CD4-positive, alpha-beta memory T cell (primary cell): ENCODE data around the gene P2RY1. TPM values are rescaled to one million over a fixed set of nuclear protein-coding genes. Genes with fewer than 3 reads are reported as not detected.
"Not testable (repeated sequence)": the region's sequence is repeated elsewhere in the genome, so short reads cannot be mapped to it uniquely, and the experiment has no call there.

Experiments
- CTCF ChIA-PET: fragments of 350-600 bp; sonication (Branson Sonifier 250); formaldehyde crosslinking; loops from one replicate; lab custom pipeline; 2021; ENCODE audit warnings: inconsistent platforms; ENCODE audit not compliant: partially characterized antibody; lab: Charles Lee
- POLR2A ChIA-PET: fragments of 350-600 bp; sonication (Branson Sonifier 250); formaldehyde crosslinking; loops from one replicate; lab custom pipeline; 2021; ENCODE audit not compliant: partially characterized antibody; lab: Charles Lee
- DNase-seq, 5 donors: peaks; one replicate each; pipeline versions ENCODE4 v3.0.0 to v3.0.0-alpha.2; 2020 to 2022; ENCODE audit warnings: mixed read lengths in 1 of 5
- H3K27ac ChIP-seq: one replicate; pipeline ENCODE4 v1.7.0; 2013; ENCODE audit warnings: low read depth, low read length
- H3K27me3 ChIP-seq: 2 replicates; pipeline ENCODE4 v1.7.0; 2013; ENCODE audit warnings: mild to moderate bottlenecking, low read length, moderate library complexity; ENCODE audit not compliant: insufficient read depth
- H3K36me3 ChIP-seq: 2 replicates; pipeline ENCODE4 v1.7.0; 2013; ENCODE audit warnings: mild to moderate bottlenecking, low read length, moderate library complexity; ENCODE audit not compliant: insufficient read depth
- H3K4me1 ChIP-seq: 2 replicates; pipeline ENCODE4 v1.7.0; 2013; ENCODE audit warnings: mild to moderate bottlenecking, low read length, moderate library complexity; ENCODE audit not compliant: insufficient read depth
- H3K4me3 ChIP-seq, 2 donors: one replicate each; pipeline ENCODE4 v1.7.0; 2013; ENCODE audit warnings: low read length in 2 of 2, mild to moderate bottlenecking in 1 of 2
- H3K9me3 ChIP-seq, 2 donors: one replicate each; pipeline ENCODE4 v1.7.0; 2013; ENCODE audit warnings: low read length in 2 of 2, control low read depth in 1 of 2; ENCODE audit not compliant: control insufficient read depth in 1 of 2
- H3K27ac Mint-ChIP-seq, 7 donors: one replicate each; pipeline ENCODE4 v1.8.0; 2020 to 2021; ENCODE audit warnings: mixed read lengths in 7 of 7, mild to moderate bottlenecking in 6 of 7, inconsistent platforms in 3 of 7, moderate library complexity in 3 of 7
- H3K27me3 Mint-ChIP-seq, 2 donors: one replicate each; pipeline ENCODE4 v1.8.0; 2020 to 2021; ENCODE audit warnings: mixed read lengths in 2 of 2
- H3K36me3 Mint-ChIP-seq, 2 donors: one replicate each; pipeline ENCODE4 v1.8.0; 2020 to 2021; ENCODE audit warnings: mixed read lengths in 2 of 2, inconsistent platforms in 1 of 2, mild to moderate bottlenecking in 1 of 2
- H3K4me1 Mint-ChIP-seq, 4 donors: one replicate each; pipeline ENCODE4 v1.8.0; 2020 to 2021; ENCODE audit warnings: mixed read lengths in 4 of 4, mild to moderate bottlenecking in 1 of 4
- H3K4me3 Mint-ChIP-seq, 8 donors: one replicate each; pipeline ENCODE4 v1.8.0; 2020 to 2021; ENCODE audit warnings: mixed read lengths in 8 of 8, mild to moderate bottlenecking in 7 of 8, moderate library complexity in 6 of 8, inconsistent platforms in 3 of 8
- H3K9me3 Mint-ChIP-seq, 8 donors: one replicate each; pipeline ENCODE4 v1.8.0; 2020 to 2021; ENCODE audit warnings: mixed read lengths in 8 of 8, mild to moderate bottlenecking in 5 of 8, inconsistent platforms in 3 of 8, moderate library complexity in 1 of 8
- intact Hi-C: fragments of 100-400 bp; cut with micrococcal nuclease; formaldehyde crosslinking; loops from one replicate; pipeline ENCODE4 v1.15.1; 2023
- polyA plus RNA-seq, 2 donors: library from polyadenylated mRNA; unstranded; fragments of 300-500 nt; fragmentation: Illumina TruSeq; gene quantifications; one replicate each; pipeline ENCODE4 v1.2.3, GENCODE V29; 2021
- total RNA-seq, 2 experiments: library from RNA; stranded (reverse); gene quantifications; one replicate each; pipeline ENCODE4 v1.2.3, GENCODE V29; 2021

Gene P2RY1
- total and polyA plus RNA-seq, 4 experiments from 2014 or later: 0.08 to 0.09 TPM; not detected in 2

DNA sequence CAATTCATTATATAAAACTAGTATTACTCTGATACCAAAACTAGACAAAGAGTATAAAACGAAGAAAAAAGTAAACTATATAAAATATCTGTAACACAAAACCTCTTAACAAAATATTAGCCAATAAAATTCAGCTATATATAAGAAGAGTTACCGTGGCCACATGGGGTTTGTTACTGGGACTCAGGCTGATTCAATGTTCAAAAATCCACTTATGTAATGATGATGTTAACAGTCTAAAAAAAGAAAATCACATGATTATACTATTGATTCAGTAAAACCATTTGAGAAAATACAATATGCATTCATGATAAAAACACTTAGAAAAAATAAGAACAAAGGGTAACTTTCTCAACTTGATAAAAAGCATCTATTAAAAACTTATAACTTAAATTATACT is 18.3 kb downstream of the P2RY1 start:
- H3K9me3 ChIP-seq: no peaks in the 10 kb centered on the region
- Mint-ChIP-seq H3K36me3 (no peaks in the 10 kb centered on the region), H3K27me3 (peaks cover 2 to 6% of the 10 kb centered on the region in 2 donors), H3K27ac (no peak overlapping the region), H3K4me3 (no peak overlapping the region), H3K4me1 (no peaks in the 10 kb centered on the region), H3K9me3 (peaks cover 0 to 3% (median under 1%) of the 10 kb centered on the region in 8 donors)
- no peak overlapping the region for H3K27ac ChIP-seq
- no peak for DNase-seq
- no peak overlapping the region for H3K4me3 ChIP-seq
- ChIA-PET CTCF (no interaction called here), POLR2A (no interaction called here)
- no peaks in the 10 kb centered on the region for H3K27me3 ChIP-seq
- no peaks in the 10 kb centered on the region for H3K4me1 ChIP-seq
- intact Hi-C loops: no loop called here
- H3K36me3 ChIP-seq: no peaks in the 10 kb centered on the region

DNA sequence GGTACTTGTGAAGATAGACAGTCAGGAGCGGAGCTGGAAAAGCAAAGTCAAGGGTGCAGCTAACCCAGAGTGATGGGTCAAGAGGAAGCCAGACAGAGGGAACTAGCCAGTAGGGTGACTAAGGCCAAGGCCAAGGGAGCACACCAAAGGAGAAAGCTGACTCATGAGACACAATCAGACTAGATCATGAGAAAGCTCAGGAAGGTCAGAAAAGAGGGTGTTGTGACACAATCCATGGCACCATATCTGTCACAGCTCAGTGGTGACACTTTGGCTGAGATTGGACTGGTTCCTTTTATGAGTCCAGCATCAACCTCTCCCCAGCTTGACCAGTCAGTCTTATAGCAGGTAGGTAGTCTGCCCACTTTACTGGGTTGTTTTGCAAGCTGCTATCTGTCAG is 22.2 kb downstream of the P2RY1 start:
- ChIA-PET CTCF (no interaction called here), POLR2A (no interaction called here)
- intact Hi-C loops: no loop called here
- Histone ChIP-seq H3K9me3 (no peaks in the 10 kb centered on the region), H3K27ac (no peak overlapping the region), H3K4me3 (no peak overlapping the region), H3K4me1 (no peaks in the 10 kb centered on the region), H3K36me3 (no peaks in the 10 kb centered on the region), H3K27me3 (no peaks in the 10 kb centered on the region)
- H3K4me1 Mint-ChIP-seq: no peaks in the 10 kb centered on the region
- H3K27me3 Mint-ChIP-seq: no peaks in the 10 kb centered on the region
- DNase-seq: no peak
- no peaks in the 10 kb centered on the region for H3K9me3 Mint-ChIP-seq
- H3K4me3 Mint-ChIP-seq: no peak overlapping the region
- H3K27ac Mint-ChIP-seq: no peak overlapping the region
- H3K36me3 Mint-ChIP-seq: no peaks in the 10 kb centered on the region

DNA sequence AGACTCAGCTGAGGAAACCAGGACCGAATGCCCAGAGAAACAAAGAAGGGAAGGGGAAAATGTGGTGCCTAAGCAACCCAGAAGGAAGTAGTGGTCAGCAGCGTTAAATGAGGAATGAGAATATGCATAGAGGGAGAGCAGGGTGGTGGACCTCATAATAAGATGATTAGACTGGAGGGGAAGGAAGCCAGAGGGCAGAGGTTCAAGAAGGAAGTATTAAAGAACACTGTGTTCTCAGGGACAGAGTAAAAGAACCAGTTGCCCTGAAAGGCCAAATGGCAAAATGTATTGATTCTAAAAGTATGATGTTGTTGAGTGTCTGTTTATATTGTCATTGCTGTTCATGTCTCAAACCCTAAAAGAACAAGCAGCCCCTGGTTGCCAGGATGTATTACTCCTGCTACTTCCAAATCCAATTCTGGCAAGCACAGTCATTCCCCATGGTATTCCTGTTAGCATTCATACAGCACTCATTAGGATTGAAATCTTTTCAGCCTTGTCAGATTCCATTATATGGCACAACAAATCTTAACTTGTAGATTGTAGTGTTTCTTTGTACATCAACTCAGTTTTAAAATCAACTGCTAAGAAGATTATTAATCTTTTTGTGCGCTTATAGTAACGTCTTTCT is 23.4 kb downstream of the P2RY1 start:
- Mint-ChIP-seq H3K4me3 (no peak overlapping the region), H3K4me1 (no peaks in the 10 kb centered on the region), H3K27ac (no peak overlapping the region), H3K9me3 (no peaks in the 10 kb centered on the region), H3K27me3 (no peaks in the 10 kb centered on the region), H3K36me3 (no peaks in the 10 kb centered on the region)
- H3K4me1 ChIP-seq: no peaks in the 10 kb centered on the region
- no peaks in the 10 kb centered on the region for H3K9me3 ChIP-seq
- H3K4me3 ChIP-seq: no peak overlapping the region
- ChIA-PET CTCF (no interaction called here), POLR2A (no interaction called here)
- H3K27ac ChIP-seq: no peak overlapping the region
- H3K27me3 ChIP-seq: no peaks in the 10 kb centered on the region
- DNase-seq: no peak
- intact Hi-C loops: no loop called here
- H3K36me3 ChIP-seq: no peaks in the 10 kb centered on the region

DNA sequence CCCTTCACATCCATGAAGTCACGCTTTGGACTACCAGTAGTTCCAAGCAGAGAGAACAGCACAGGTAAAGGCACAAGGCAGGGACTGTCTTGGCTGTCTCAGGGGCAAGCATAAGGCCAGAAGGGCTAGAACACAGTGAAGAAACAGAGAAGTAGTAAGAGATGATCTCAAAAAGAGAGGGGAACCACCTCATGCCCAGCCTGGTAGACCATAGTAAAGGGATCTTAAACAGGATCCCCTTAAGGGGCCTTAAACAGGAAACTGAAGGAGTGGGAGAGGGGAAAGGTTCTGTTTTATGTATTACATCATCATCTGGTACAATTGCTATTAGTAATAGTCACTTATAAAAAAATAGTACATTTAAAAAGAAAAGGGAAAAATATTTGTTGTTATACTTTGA is 25.8 kb downstream of the P2RY1 start:
- H3K9me3 Mint-ChIP-seq: no peaks in the 10 kb centered on the region
- DNase-seq: no peak
- H3K27me3 Mint-ChIP-seq: no peaks in the 10 kb centered on the region
- Histone ChIP-seq H3K4me1 (no peaks in the 10 kb centered on the region), H3K9me3 (no peaks in the 10 kb centered on the region), H3K27me3 (no peaks in the 10 kb centered on the region), H3K27ac (no peak overlapping the region), H3K36me3 (no peaks in the 10 kb centered on the region), H3K4me3 (no peak overlapping the region)
- no peak overlapping the region for H3K4me3 Mint-ChIP-seq
- intact Hi-C loops: no loop called here
- CTCF ChIA-PET: no interaction called here
- no peaks in the 10 kb centered on the region for H3K4me1 Mint-ChIP-seq
- H3K27ac Mint-ChIP-seq: no peak overlapping the region
- no peaks in the 10 kb centered on the region for H3K36me3 Mint-ChIP-seq
- POLR2A ChIA-PET: interaction anchor here (1.0 kb wide), 1 partner anchor 11 kb away, joined by 3 read pairs; no protein-coding TSS in a partner anchor

DNA sequence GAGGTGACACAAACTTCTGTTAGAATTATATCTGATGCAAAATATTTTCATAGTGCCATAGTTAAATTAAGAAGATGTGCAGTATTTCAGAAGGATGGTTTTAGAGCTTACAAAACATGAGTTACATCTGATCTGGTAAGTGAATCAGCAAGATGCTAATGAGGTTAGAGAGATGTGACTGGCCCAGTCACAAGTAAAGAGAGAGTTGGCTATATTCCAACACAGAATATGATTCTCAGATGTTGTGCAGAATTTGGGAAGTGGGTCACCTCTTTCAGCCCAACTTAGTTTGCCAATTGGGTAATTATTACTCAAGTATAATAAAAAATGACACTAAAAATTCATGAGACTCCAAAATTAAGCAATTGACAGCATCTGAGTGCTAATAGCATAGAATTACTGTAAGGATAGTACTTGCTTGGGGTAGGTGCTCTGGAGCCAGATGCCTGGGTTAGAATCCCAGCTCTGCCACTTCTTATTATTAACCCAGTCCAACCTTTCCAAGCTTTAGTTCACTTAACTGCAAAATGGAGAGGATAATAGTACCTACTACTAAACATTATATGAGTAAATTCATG is 30.8 kb downstream of the P2RY1 start:
- ChIA-PET CTCF (no interaction called here), POLR2A (no interaction called here)

DNA sequence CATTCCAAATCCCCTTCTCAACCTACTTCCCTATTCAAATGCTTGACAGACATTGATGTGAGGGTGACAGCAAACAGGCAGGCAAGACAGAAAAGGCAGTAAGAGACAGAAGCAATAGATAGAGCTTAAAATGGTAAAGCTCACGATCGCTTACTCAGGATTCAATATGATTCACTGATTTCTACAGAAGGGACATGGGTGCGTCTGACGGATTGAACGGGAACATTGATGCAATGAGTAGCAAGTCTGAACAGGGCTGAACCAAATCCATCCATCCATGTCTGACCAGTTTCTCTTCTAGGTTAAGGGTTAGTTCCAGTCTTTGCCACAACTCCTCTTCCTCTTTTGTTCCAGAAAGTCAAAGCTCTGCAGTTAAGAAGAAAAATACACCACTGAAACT is 35.1 kb downstream of the P2RY1 start:
- H3K9me3 Mint-ChIP-seq: peaks cover 0 to 8% (median 1%) of the 10 kb centered on the region in 8 donors
- no peak for DNase-seq
- intact Hi-C loops: no loop called here
- H3K27ac Mint-ChIP-seq: no peak overlapping the region
- Histone ChIP-seq H3K36me3 (no peaks in the 10 kb centered on the region), H3K4me3 (no peak overlapping the region), H3K27ac (no peak overlapping the region), H3K9me3 (no peaks in the 10 kb centered on the region), H3K27me3 (no peaks in the 10 kb centered on the region), H3K4me1 (no peaks in the 10 kb centered on the region)
- H3K4me3 Mint-ChIP-seq: no peak overlapping the region
- POLR2A ChIA-PET: no interaction called here
- H3K36me3 Mint-ChIP-seq: no peaks in the 10 kb centered on the region
- H3K4me1 Mint-ChIP-seq: no peaks in the 10 kb centered on the region
- peaks cover 5% of the 10 kb centered on the region in 2 donors for H3K27me3 Mint-ChIP-seq
- CTCF ChIA-PET: no interaction called here

More for the DNA sequence above, 30.8 kb downstream of the P2RY1 start:
- Histone ChIP-seq H3K27me3 (no peaks in the 10 kb centered on the region), H3K9me3 (no peaks in the 10 kb centered on the region), H3K4me3 (no peak overlapping the region), H3K36me3 (no peaks in the 10 kb centered on the region), H3K27ac (no peak overlapping the region), H3K4me1 (no peaks in the 10 kb centered on the region)
- Mint-ChIP-seq H3K4me3 (no peak overlapping the region), H3K9me3 (no peaks in the 10 kb centered on the region), H3K4me1 (no peaks in the 10 kb centered on the region), H3K27me3 (peaks cover 0 to 4% of the 10 kb centered on the region in 2 donors), H3K36me3 (no peaks in the 10 kb centered on the region), H3K27ac (no peak overlapping the region)
- no peak for DNase-seq
- intact Hi-C loops: no loop called here

DNA sequence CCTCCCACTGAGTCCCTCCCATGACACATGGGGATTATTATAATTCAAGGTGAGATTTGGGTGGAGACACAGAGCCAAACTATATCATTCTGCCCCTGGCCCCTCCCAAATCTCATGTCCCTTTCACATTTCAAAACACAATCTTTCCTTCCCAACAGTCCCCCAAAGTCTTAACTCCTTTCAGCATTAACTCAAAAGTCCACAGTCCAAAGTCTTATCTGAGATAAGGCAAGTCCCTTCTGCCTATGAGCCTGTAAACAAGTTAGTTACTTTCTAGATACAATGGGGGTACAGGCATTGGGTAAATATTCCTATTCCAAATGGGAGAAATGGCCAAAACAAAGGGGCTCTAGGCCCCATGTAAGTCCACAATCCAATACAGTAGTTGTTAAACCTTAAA is 38.4 kb downstream of the P2RY1 start:
- H3K4me3 ChIP-seq, H3K4me1 Mint-ChIP-seq, POLR2A ChIA-PET, H3K9me3 ChIP-seq, H3K4me3 Mint-ChIP-seq, H3K27me3 Mint-ChIP-seq, H3K27ac ChIP-seq, H3K9me3 Mint-ChIP-seq, CTCF ChIA-PET, H3K27ac Mint-ChIP-seq, DNase-seq, intact Hi-C loops, H3K36me3 ChIP-seq, H3K27me3 ChIP-seq, H3K36me3 Mint-ChIP-seq, H3K4me1 ChIP-seq: not testable (repeated sequence)
